GM21360 (cell line): ENCODE data around the gene FHL1.
"Not testable (repeated sequence)": the region's sequence is repeated elsewhere in the genome, so short reads cannot be mapped to it uniquely, and the experiment has no call there.

Source experiments
- ATAC-seq: cut with Tn5 transposase; IDR thresholded peaks from one replicate; pipeline ENCODE4 v1.9.1; 2021; ENCODE audit warnings: mild to moderate bottlenecking, moderate library complexity; ENCODE audit not compliant: unreplicated experiment

FHL1 gene

GRCh38 chrX:136147315-136147901 is at the start of gene FHL1:
TSS of gene FHL1 (plus strand) at chrX:136147533.
- ATAC-seq = no peak

- ATAC-seq = no peak
These were observed 49.2 kb upstream of the FHL1 start for GRCh38 chrX:136097871-136098805.

- no peak for ATAC-seq
These were observed 42.4 kb upstream of the FHL1 start for GRCh38 chrX:136104936-136105335.

GRCh38 chrX:136106920-136107528 is 40.3 kb upstream of the FHL1 start:
- ATAC-seq = no peak

GRCh38 chrX:136108905-136109304 is 38.4 kb upstream of the FHL1 start:
- not testable (repeated sequence) for ATAC-seq

GRCh38 chrX:136112286-136112685 is 35.0 kb upstream of the FHL1 start:
- no peak for ATAC-seq

- no peak for ATAC-seq
These were observed 34.6 kb upstream of the FHL1 start for GRCh38 chrX:136112778-136113177.

GRCh38 chrX:136115126-136115903 is 32.0 kb upstream of the FHL1 start:
- ATAC-seq = no peak

GRCh38 chrX:136115904-136116297 is 31.4 kb upstream of the FHL1 start:
- no peak for ATAC-seq

- ATAC-seq = no peak
These were observed 25.5 kb upstream of the FHL1 start for GRCh38 chrX:136121788-136122187.

GRCh38 chrX:136122207-136122606 is 25.1 kb upstream of the FHL1 start:
- ATAC-seq = no peak

GRCh38 chrX:136125106-136125505 is 22.2 kb upstream of the FHL1 start:
- no peak for ATAC-seq

GRCh38 chrX:136126371-136126770 is 21.0 kb upstream of the FHL1 start:
- ATAC-seq = no peak

GRCh38 chrX:136126872-136127406 is 20.4 kb upstream of the FHL1 start:
- ATAC-seq = no peak

- no peak for ATAC-seq
These were observed 18.6 kb upstream of the FHL1 start for GRCh38 chrX:136128743-136129142.

GRCh38 chrX:136130931-136131833 is 16.2 kb upstream of the FHL1 start:
- no peak for ATAC-seq

- no peak for ATAC-seq
These were observed 8.4 kb upstream of the FHL1 start for GRCh38 chrX:136138939-136139338.

- ATAC-seq = no peak
These were observed 5.8 kb upstream of the FHL1 start for GRCh38 chrX:136141569-136141968.

- ATAC-seq = no peak
These were observed 4.7 kb upstream of the FHL1 start for GRCh38 chrX:136142592-136142991.

GRCh38 chrX:136143711-136144110 is 3.6 kb upstream of the FHL1 start:
- ATAC-seq = no peak
